RWPE2 (cell line): ENCODE data around the gene OGFRL1.
A peak's percentile ranks its signal among the peaks of the same experiment; 100 is the strongest.

Source experiments
- ATAC-seq: fragments of 200-7000 bp; cut with Tn5 transposase; 3 replicates; pipeline ENCODE4 v1.9.1; 2021; ENCODE audit warnings: low read depth
- DNase-seq: peaks from one replicate; pipeline ENCODE4 v3.0.0-alpha.2; 2020; ENCODE audit warnings: low spot score
- H3K27ac ChIP-seq: fragments of 450-650 bp; 2 replicates; pipeline ENCODE4 v1.5.1; 2017; ENCODE audit warnings: mild to moderate bottlenecking; ENCODE audit not compliant: poor library complexity, severe bottlenecking
- H3K27me3 ChIP-seq: fragments of 250-450 bp; sonication (Bioruptor Pico); 2 replicates; pipeline ENCODE4 v1.5.1; 2021; ENCODE audit warnings: mild to moderate bottlenecking, moderate library complexity; ENCODE audit not compliant: insufficient read depth, poor library complexity, severe bottlenecking
- H3K36me3 ChIP-seq: fragments of 250-450 bp; sonication (Bioruptor Pico); 2 replicates; pipeline ENCODE4 v1.5.1; 2020; ENCODE audit warnings: low read depth, mild to moderate bottlenecking, moderate library complexity
- H3K4me1 ChIP-seq: fragments of 250-450 bp; sonication (Bioruptor Pico); 2 replicates; pipeline ENCODE4 v1.5.1; 2021; ENCODE audit warnings: mild to moderate bottlenecking, moderate library complexity; ENCODE audit not compliant: insufficient read depth, poor library complexity, severe bottlenecking
- H3K4me3 ChIP-seq: fragments of 250-450 bp; sonication (Bioruptor Pico); 2 replicates; pipeline ENCODE4 v1.5.1; 2021; ENCODE audit warnings: mild to moderate bottlenecking, moderate library complexity; ENCODE audit not compliant: severe bottlenecking
- H3K9me3 ChIP-seq: fragments of 250-450 bp; sonication (Bioruptor Pico); 2 replicates; pipeline ENCODE4 v1.5.1; 2021; ENCODE audit warnings: mild to moderate bottlenecking, moderate library complexity; ENCODE audit not compliant: severe bottlenecking
- TF ChIP-seq, protein P1 (sequence below): fragments of 450-650 bp; IDR thresholded peaks from one replicate; pipeline ENCODE4 v1.5.1; 2017; ENCODE audit warnings: mild to moderate bottlenecking, moderate library complexity; ENCODE audit not compliant: poor library complexity, severe bottlenecking

The OGFRL1 gene

DNA sequence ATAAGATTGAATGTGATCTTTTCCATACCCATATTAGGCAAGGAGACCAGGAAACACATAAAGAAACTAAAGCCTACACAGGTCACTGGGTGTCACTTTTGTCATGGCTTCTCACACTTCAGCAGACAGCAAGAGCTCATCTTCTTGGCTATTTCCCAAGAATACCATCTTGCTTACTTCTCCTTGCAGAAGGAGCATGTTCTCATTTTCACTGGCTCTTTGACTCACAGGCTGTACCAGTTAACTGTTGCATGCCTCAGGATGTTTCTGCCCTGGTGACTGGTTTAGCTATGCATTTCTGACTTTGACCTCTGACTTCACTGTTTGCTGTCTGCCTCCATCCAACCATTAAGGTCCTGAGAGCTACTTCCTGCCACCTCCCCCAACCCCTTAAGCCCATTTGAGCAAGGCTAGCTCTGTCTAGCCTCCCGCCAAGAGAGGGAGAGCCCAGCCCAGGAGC, 40.3 kb upstream of the OGFRL1 start:
- no peak overlapping the region for H3K4me3 ChIP-seq
- peak overlapping the region; percentile 96 for H3K27ac ChIP-seq
- no peaks in the 10 kb centered on the region for H3K27me3 ChIP-seq
- no peaks in the 10 kb centered on the region for H3K36me3 ChIP-seq
- H3K9me3 ChIP-seq = no peaks in the 10 kb centered on the region
- DNase-seq (no peak), ATAC-seq (peak; percentile 91)
- TF ChIP-seq, protein P1, sequence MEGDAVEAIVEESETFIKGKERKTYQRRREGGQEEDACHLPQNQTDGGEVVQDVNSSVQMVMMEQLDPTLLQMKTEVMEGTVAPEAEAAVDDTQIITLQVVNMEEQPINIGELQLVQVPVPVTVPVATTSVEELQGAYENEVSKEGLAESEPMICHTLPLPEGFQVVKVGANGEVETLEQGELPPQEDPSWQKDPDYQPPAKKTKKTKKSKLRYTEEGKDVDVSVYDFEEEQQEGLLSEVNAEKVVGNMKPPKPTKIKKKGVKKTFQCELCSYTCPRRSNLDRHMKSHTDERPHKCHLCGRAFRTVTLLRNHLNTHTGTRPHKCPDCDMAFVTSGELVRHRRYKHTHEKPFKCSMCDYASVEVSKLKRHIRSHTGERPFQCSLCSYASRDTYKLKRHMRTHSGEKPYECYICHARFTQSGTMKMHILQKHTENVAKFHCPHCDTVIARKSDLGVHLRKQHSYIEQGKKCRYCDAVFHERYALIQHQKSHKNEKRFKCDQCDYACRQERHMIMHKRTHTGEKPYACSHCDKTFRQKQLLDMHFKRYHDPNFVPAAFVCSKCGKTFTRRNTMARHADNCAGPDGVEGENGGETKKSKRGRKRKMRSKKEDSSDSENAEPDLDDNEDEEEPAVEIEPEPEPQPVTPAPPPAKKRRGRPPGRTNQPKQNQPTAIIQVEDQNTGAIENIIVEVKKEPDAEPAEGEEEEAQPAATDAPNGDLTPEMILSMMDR = no peak
- peaks cover 39% of the 10 kb centered on the region for H3K4me1 ChIP-seq

DNA sequence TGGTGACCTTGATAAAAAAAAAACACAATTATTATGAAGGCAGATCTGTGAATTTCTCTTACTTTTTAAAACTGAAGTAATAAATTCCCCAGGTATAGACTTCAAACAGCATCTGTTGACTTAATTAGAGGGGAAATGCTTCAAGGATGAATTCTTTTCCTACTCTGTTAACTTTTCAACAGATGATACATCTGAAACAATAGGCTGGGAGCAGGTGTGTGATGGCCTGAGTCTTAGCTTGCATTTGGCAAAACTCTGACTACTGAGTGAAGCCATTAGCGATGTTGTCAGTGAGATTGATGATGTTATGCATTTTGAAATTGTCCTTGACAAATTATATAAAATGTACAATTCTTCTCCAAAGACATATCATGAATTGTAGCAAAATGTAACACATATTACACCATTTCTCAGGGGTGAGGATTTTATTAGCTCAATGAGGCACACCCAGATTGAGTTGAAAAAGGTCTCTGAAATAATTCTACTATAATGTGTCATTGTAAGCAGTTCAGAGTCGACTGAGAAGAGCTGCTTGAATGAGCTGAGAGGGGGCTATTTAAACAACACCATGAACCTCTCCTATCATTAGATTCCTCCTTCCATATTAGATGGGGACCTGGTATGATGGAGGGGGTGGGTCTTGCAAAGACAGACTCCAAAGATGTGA, 39.6 kb upstream of the OGFRL1 start:
- Histone ChIP-seq H3K9me3 (no peaks in the 10 kb centered on the region), H3K4me3 (no peak overlapping the region), H3K27me3 (no peaks in the 10 kb centered on the region), H3K27ac (peak overlapping the region; percentile 96), H3K36me3 (no peaks in the 10 kb centered on the region), H3K4me1 (peaks cover 39% of the 10 kb centered on the region)
- TF ChIP-seq, protein P1 = no peak
- DNase-seq (no peak), ATAC-seq (peak; percentile 35; the same call in 1 of the 3 replicates)

DNA sequence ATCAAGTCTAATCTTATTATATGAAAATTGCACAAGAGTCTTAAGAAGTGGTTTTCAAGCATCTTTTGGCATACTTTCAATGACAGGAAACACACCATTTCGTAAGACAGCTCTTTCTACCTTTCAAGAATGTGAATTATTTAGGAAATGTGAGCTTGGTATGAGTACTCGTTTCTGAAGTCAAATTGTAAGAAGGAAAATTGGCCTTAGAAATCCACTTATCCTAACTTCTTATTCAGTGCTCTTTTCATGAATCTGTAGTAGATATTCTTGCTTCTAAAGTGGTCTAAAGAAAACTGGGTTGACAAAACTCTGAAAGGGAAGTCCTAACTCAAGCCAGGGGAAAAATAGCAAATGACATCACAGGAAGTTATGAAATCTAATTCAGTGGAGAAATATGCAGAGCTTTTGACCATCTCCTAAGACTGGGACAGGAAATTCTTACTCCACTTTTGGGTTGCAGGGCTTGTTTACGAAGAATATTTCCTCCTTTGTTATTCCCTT, 38.5 kb upstream of the OGFRL1 start:
- DNase-seq (no peak), ATAC-seq (peak; percentile 62)
- no peaks in the 10 kb centered on the region for H3K27me3 ChIP-seq
- H3K27ac ChIP-seq = peak overlapping the region; percentile 96
- H3K4me3 ChIP-seq = no peak overlapping the region
- H3K36me3 ChIP-seq = no peaks in the 10 kb centered on the region
- TF ChIP-seq, protein P1 = no peak
- H3K4me1 ChIP-seq = peaks cover 39% of the 10 kb centered on the region
- no peaks in the 10 kb centered on the region for H3K9me3 ChIP-seq

DNA sequence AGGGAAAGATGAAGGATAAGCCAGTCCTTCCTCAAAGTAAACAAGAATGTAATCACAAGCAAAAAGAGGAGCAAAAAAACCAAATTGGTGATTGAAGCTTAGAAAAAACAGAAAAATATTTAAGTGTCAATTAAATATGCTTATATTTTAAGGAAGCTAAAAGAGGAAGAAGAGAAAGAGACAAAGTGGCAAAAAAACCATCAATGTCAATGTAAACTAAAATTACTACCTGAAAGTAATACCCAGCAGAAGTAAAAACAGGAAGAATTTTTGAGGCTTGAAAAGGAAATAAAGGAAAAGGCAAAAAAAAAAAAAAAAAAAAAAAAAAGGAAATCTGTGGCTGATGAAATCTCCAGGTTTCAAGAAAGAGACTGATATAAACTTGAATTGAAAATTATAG, 36.2 kb upstream of the OGFRL1 start:
- Histone ChIP-seq H3K4me3 (no peak overlapping the region), H3K9me3 (no peaks in the 10 kb centered on the region), H3K27me3 (no peaks in the 10 kb centered on the region), H3K36me3 (no peaks in the 10 kb centered on the region), H3K4me1 (peaks cover 39% of the 10 kb centered on the region), H3K27ac (no peak overlapping the region)
- ATAC-seq = no peak
- TF ChIP-seq, protein P1 = no peak
- DNase-seq = no peak

DNA sequence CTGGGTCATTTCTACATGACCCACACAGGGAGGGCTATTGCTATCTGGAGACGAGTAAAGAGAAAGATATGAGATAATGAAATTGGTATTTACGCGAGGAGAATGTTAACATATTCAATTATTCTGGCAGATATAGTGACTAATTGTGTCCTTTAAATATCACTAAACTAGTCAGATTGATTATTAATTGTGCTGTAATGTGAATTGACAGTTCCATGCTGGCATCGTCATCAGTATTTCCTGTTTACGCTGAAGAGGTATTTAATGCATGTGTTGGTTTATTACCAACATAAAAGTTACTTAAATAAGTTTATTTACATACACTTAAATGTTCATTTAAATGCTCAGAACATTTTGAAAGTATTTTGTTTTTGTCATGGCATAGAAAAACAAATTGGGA, 35.7 kb upstream of the OGFRL1 start:
- no peak overlapping the region for H3K27ac ChIP-seq
- no peak overlapping the region for H3K4me3 ChIP-seq
- ATAC-seq = no peak
- no peaks in the 10 kb centered on the region for H3K27me3 ChIP-seq
- H3K36me3 ChIP-seq = no peaks in the 10 kb centered on the region
- TF ChIP-seq, protein P1 = no peak
- DNase-seq = no peak
- H3K4me1 ChIP-seq = peaks cover 36% of the 10 kb centered on the region
- H3K9me3 ChIP-seq = no peaks in the 10 kb centered on the region
